Measurements from ENCODE around the gene ATG2A.

- no peak for TF ChIP-seq CTCF (IDR thresholded peaks at IDR 0.05; ENCODE audit: extremely low read depth in 1 of 2, insufficient read depth in 1 of 2, low read depth in 1 of 2, low read length in 2 of 2)
- TF ChIP-seq POLR2AphosphoS5 (IDR thresholded peaks at IDR 0.05; ENCODE audit: insufficient read depth, low read depth, low read length): peak; percentile 100
- peak; percentile 82 for TF ChIP-seq POLR2A (IDR thresholded peaks at IDR 0.05; ENCODE audit: low read depth, low read length)
- TF ChIP-seq EZH2 (IDR thresholded peaks at IDR 0.05; ENCODE audit: borderline replicate concordance, low read depth, low read length, severe bottlenecking): no peak
- peak; percentile 50 for TF ChIP-seq MAX (IDR thresholded peaks at IDR 0.05; ENCODE audit: insufficient read depth, insufficient read length)
- peak; percentile 76 for TF ChIP-seq GATA2 (IDR thresholded peaks at IDR 0.05; ENCODE audit: insufficient read depth, insufficient read length, low read depth, low read length)
- peak; percentile 99 for TF ChIP-seq JUN (IDR thresholded peaks at IDR 0.05; ENCODE audit: borderline replicate concordance, insufficient read depth, insufficient read length, low read depth)
These were observed 62.2 kb downstream of the ATG2A start for GRCh38 chr11:64854534-64855502.
